Measurements from ENCODE around the gene TCFL5.

DNA sequence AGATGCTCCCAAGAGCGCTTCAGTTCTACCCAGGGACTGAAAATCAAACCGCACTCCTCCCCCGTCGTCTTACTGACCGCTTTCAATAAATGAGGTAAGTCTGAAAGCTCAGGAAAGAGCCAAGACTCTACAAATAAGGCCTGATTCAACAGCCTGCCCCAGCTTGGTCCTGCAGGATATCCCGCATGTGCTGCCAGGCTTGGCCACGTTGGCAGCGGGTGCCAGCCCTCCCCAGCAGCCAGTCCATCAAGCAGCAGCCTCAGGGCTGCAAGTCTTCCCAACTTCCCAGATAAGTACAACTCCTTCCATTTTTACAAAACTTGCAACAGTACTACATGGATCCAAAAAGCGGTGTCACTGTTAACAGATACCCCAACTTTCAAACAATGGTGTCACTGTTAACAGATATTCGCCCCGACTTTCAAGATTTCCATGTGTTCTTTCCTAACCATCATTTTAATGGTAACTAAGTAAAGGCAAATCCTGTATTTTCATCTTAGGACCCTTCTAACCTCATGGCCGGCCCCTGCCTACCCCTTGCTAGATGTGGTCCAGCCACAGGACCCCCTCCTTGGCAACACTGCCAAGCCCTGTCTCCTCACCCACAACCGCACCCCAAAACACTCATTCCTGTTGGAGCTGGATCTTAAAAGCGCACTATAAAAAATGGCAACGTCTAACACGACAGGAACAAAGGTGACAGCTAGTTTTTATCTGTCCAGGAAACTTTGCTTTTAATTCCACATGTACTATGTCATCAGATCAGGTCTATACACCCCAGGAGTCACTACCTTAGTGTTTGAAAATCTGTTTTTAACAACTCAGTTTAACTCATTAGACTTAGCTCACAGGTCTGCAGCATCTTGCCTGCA lies 36.7 kb upstream of the TCFL5 start:
- TF ChIP-seq, protein P1, sequence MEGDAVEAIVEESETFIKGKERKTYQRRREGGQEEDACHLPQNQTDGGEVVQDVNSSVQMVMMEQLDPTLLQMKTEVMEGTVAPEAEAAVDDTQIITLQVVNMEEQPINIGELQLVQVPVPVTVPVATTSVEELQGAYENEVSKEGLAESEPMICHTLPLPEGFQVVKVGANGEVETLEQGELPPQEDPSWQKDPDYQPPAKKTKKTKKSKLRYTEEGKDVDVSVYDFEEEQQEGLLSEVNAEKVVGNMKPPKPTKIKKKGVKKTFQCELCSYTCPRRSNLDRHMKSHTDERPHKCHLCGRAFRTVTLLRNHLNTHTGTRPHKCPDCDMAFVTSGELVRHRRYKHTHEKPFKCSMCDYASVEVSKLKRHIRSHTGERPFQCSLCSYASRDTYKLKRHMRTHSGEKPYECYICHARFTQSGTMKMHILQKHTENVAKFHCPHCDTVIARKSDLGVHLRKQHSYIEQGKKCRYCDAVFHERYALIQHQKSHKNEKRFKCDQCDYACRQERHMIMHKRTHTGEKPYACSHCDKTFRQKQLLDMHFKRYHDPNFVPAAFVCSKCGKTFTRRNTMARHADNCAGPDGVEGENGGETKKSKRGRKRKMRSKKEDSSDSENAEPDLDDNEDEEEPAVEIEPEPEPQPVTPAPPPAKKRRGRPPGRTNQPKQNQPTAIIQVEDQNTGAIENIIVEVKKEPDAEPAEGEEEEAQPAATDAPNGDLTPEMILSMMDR (IDR thresholded peaks at IDR 0.05 in 2 of 3, conservative IDR thresholded peaks at IDR 0.05 in 1 of 3; ENCODE audit: control insufficient read depth in 2 of 3, extremely low read depth in 1 of 3, insufficient read depth in 1 of 3, low read depth in 3 of 3, low read length in 3 of 3): no peak
- TF ChIP-seq BCL11A (IDR thresholded peaks at IDR 0.05; ENCODE audit: low read depth, low read length) (no peak), MYC (IDR thresholded peaks at IDR 0.05; ENCODE audit: insufficient read depth, insufficient read length, insufficient replicate concordance, low read length, severe bottlenecking) (no peak)
